Motor neuron (in vitro differentiated cells): ENCODE measurements around the gene TMEM209. TPM values are rescaled to one million over a fixed set of nuclear protein-coding genes. Genes with fewer than 3 reads are reported as not detected.
"Not testable (repeated sequence)": the region's sequence is repeated elsewhere in the genome, so short reads cannot be mapped to it uniquely, and the experiment has no call there.

Source experiments
- ATAC-seq, 8 experiments: fragments of 200-7000 bp; cut with Tn5 transposase; replicated peaks in 6 of 8; 2 replicates each; pipeline ENCODE4 v1.8.0; 2021; ENCODE audit warnings: mild to moderate bottlenecking in 8 of 8, moderate library complexity in 8 of 8
- H3K27ac ChIP-seq, 2 donors: fragments of 250-450 bp; sonication (Bioruptor Pico); 2 replicates each; pipeline ENCODE4 v1.9.0; 2021; ENCODE audit warnings: antibody characterized with exemption in 2 of 2, mild to moderate bottlenecking in 2 of 2, moderate library complexity in 1 of 2
- H3K4me1 ChIP-seq, 2 donors: fragments of 250-450 bp; sonication (Bioruptor Pico); replicated peaks in 1 of 2; 2 replicates each; pipeline ENCODE4 v1.6.1; 2021; ENCODE audit warnings: antibody characterized with exemption in 2 of 2, mild to moderate bottlenecking in 2 of 2, moderate library complexity in 1 of 2
- H3K4me3 ChIP-seq, 5 donors: fragments of 250-450 bp; sonication (Bioruptor Pico); 2 replicates each; pipeline ENCODE4 v1.9.0; 2021; ENCODE audit warnings: antibody characterized with exemption in 5 of 5, mild to moderate bottlenecking in 5 of 5, moderate library complexity in 4 of 5
- WGBS, 10 experiments: fragments of 450-650 bp; shearing (Covaris generic); methylation state at CpG; one replicate each; pipeline ENCODE4 v1.0.0; 2022; 5-methylcytosine and 5-hydroxymethylcytosine counted together
- in situ Hi-C, 9 experiments: fragments of 400-800 bp; cut with MboI; loops; one replicate each; pipeline ENCODE4 v1.15.0; 2021; ENCODE audit warnings: low sequenced_read_pairs in 9 of 9, low pct_unique_long_range_greater_than_20kb in 2 of 9; ENCODE audit not compliant: unreplicated experiment in 9 of 9
- total RNA-seq, 8 experiments: library from RNA; unstranded; fragments of 300-600 nt; gene quantifications; 2 replicates each; pipeline versions ENCODE4 v1.2.3 to v1.2.4, GENCODE V29; 2022

Gene TMEM209
- total RNA-seq, 8 experiments from 2014 or later = 18.4 to 30.0 (median 22.6) TPM

GRCh38 chr7:130135208-130136205 is 69.7 kb downstream of the TMEM209 start:
- Histone ChIP-seq H3K4me3 (no peak overlapping the region), H3K4me1 (no peaks in the 10 kb centered on the region), H3K27ac (no peak overlapping the region)
- ATAC-seq = no peak
- in situ Hi-C loops = no loop called here
- WGBS, 10 experiments = 87 to 100% (median 97%) methylated on average over 1 to 7 of the region's 10 CpGs; no CpG with 5 or more reads in 1 of the 10 experiments

GRCh38 chr7:130134726-130135125 is 70.5 kb downstream of the TMEM209 start:
- in situ Hi-C loops = no loop called here
- no peak for ATAC-seq
- Histone ChIP-seq H3K27ac (no peak overlapping the region), H3K4me3 (no peak overlapping the region), H3K4me1 (no peaks in the 10 kb centered on the region)
- 82 to 100% (median 99%) methylated on average over 2 to 7 of the region's 7 CpGs; no CpG with 5 or more reads in 2 of the 10 experiments for WGBS, 10 experiments

GRCh38 chr7:130134106-130134636 is 71.0 kb downstream of the TMEM209 start:
- in situ Hi-C loops = no loop called here
- no peaks in the 10 kb centered on the region for H3K4me1 ChIP-seq
- ATAC-seq = no peak
- no peak overlapping the region for H3K4me3 ChIP-seq
- H3K27ac ChIP-seq = no peak overlapping the region
- 60 to 100% (median 94%) methylated on average over 1 to 4 of the region's 4 CpGs; no CpG with 5 or more reads in 1 of the 10 experiments for WGBS, 10 experiments

- Histone ChIP-seq H3K4me3 (no peak overlapping the region), H3K27ac (no peak overlapping the region), H3K4me1 (no peaks in the 10 kb centered on the region)
- in situ Hi-C loops = no loop called here
- 79 to 100% (median 94%) methylated on average over 3 to 6 of the region's 7 CpGs for WGBS, 10 experiments
- no peak for ATAC-seq
Observed at GRCh38 chr7:130133029-130133782, 72.0 kb downstream of the TMEM209 start.

- 86 to 100% (median 91%) methylated on average over 1 to 11 of the region's 12 CpGs; no CpG with 5 or more reads in 1 of the 10 experiments for WGBS, 10 experiments
Observed at GRCh38 chr7:130131964-130132875, 73.0 kb downstream of the TMEM209 start.

GRCh38 chr7:130131191-130131834 is 73.9 kb downstream of the TMEM209 start:
- no peak overlapping the region for H3K4me3 ChIP-seq
- H3K4me1 ChIP-seq = no peaks in the 10 kb centered on the region
- in situ Hi-C loops = no loop called here
- 83 to 100% (median 96%) methylated on average over 1 to 6 of the region's 6 CpGs for WGBS, 10 experiments
- no peak overlapping the region for H3K27ac ChIP-seq
- no peak for ATAC-seq

More at GRCh38 chr7:130131964-130132875, 73.0 kb downstream of the TMEM209 start:
- Histone ChIP-seq H3K4me1 (no peaks in the 10 kb centered on the region), H3K4me3 (no peak overlapping the region), H3K27ac (no peak overlapping the region)
- ATAC-seq = no peak
- in situ Hi-C loops = no loop called here

GRCh38 chr7:130129011-130129411 is 76.2 kb downstream of the TMEM209 start:
- no peak for ATAC-seq
- Histone ChIP-seq H3K27ac (no peak overlapping the region), H3K4me3 (no peak overlapping the region), H3K4me1 (no peaks in the 10 kb centered on the region)
- in situ Hi-C loops = no loop called here
- WGBS, 10 experiments = 71 to 100% (median 94%) methylated on average over 1 to 3 of the region's 4 CpGs; no CpG with 5 or more reads in 3 of the 10 experiments

GRCh38 chr7:130127821-130128317 is 77.3 kb downstream of the TMEM209 start:
- Histone ChIP-seq H3K4me1 (no peaks in the 10 kb centered on the region), H3K27ac (no peak overlapping the region), H3K4me3 (no peak overlapping the region)
- WGBS, 10 experiments = 20 to 100% (median 89%) methylated on average over 1 of the region's 1 CpG; no CpG with 5 or more reads in 5 of the 10 experiments
- in situ Hi-C loops = no loop called here
- ATAC-seq = no peak

- in situ Hi-C loops = no loop called here
- no peak overlapping the region for H3K4me3 ChIP-seq
- 29 to 100% (median 83%) methylated on average over 1 to 2 of the region's 2 CpGs; no CpG with 5 or more reads in 1 of the 10 experiments for WGBS, 10 experiments
- H3K27ac ChIP-seq = no peak overlapping the region
- ATAC-seq = no peak
- H3K4me1 ChIP-seq = no peaks in the 10 kb centered on the region
Observed at GRCh38 chr7:130127404-130127803, 77.8 kb downstream of the TMEM209 start.

GRCh38 chr7:130126840-130127239 is 78.4 kb downstream of the TMEM209 start:
- H3K4me1 ChIP-seq, in situ Hi-C loops, H3K27ac ChIP-seq, ATAC-seq, H3K4me3 ChIP-seq: not testable (repeated sequence)
- WGBS, 10 experiments = 67 to 100% (median 94%) methylated on average over 1 to 3 of the region's 3 CpGs; no CpG with 5 or more reads in 3 of the 10 experiments

- no peak overlapping the region for H3K4me3 ChIP-seq
- ATAC-seq = no peak
- no peaks in the 10 kb centered on the region for H3K4me1 ChIP-seq
- in situ Hi-C loops = no loop called here
- no peak overlapping the region for H3K27ac ChIP-seq
- 80 to 100% (median 100%) methylated on average over 1 to 2 of the region's 2 CpGs; no CpG with 5 or more reads in 1 of the 10 experiments for WGBS, 10 experiments
Observed at GRCh38 chr7:130124711-130125110, 80.5 kb downstream of the TMEM209 start.

- in situ Hi-C loops = no loop called here
- no peak for ATAC-seq
- Histone ChIP-seq H3K4me3 (no peak overlapping the region), H3K27ac (no peak overlapping the region), H3K4me1 (no peaks in the 10 kb centered on the region)
Observed at GRCh38 chr7:130123501-130123900, 81.7 kb downstream of the TMEM209 start.
